ENCODE results near the gene P2RY8.
"Not testable (repeated sequence)": the region's sequence is repeated elsewhere in the genome, so short reads cannot be mapped to it uniquely, and the experiment has no call there.

P2RY8 gene

GRCh38 chrX:1576201-1576992, 39.4 kb upstream of the P2RY8 start:
- TF ChIP-seq CTCF (IDR thresholded peaks at IDR 0.05; ENCODE audit: control insufficient read depth, extremely low read depth, insufficient read depth), result no peak
- H3K4me3 ChIP-seq (ENCODE audit: low read depth, low read length), result no peak overlapping the region
- DNase-seq (ENCODE audit: low read depth), result no peak

GRCh38 chrX:1574181-1574580, 37.2 kb upstream of the P2RY8 start:
- not testable (repeated sequence) for H3K4me3 ChIP-seq (ENCODE audit: low read depth, low read length); DNase-seq (ENCODE audit: low read depth)

DNA sequence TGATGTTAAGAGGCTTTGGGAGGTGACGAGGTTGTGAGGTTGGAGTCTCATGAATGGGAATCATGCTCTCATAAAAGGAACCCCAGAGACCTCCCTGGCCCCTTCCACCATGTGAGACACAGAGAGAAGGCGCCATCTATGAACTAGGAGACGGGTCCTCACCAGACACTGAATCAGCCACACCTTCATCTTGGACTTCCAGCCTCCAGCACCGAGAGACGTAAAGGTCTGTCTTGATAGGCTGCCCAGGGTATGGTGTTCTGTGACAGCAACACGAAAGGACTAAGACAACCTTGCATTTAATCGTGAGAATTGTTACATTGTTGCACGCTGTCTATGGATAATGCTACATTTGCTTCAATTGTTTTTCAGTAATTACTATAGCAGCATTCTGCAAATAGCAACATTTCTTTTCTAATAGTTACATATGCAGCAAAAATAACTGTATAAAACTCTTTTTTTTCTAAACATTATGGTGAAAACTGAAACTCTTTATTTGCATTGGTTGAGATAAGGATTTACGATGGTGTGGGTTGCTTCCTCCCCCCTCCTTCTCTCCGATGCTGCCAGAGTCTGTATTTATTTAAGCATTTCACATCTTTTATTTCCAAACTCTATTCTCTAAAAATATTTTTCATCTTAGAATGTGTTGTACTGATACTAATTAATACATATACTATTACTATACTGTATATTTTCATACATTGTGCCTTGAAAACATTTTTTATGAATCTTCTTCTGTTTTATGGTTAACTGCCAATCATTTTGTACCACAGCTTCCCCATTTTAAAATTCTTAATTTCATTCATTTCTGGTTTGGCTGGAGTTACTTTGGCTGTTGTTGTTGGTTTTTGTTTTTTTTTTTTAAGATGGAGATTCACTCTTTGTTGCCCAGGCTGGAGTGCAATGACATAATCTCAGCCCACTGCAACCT, 28.0 kb upstream of the P2RY8 start:
- no peak overlapping the region for H3K4me3 ChIP-seq (ENCODE audit: low read depth, low read length)
- DNase-seq (ENCODE audit: low read depth), result peak; percentile 23
- no peak for TF ChIP-seq CTCF (IDR thresholded peaks at IDR 0.05; ENCODE audit: control insufficient read depth, extremely low read depth, insufficient read depth)

DNA sequence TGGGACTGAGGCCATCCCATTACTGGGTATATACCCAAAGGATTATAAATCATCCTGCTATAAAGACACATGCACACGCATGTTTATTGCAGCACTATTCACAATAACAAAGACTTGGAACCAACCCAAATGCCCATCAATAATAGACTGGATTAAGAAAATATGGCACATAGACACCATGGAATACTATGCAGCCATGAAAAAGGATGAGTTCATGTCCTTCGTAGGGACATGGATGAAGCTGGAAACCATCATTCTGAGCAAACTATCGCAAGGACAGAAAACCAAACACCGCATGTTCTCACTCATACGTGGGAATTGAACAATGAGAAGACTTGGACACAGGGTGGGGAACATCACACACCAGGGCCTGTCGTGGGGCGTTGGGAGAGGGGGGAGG, 27.1 kb upstream of the P2RY8 start:
- H3K4me3 ChIP-seq (ENCODE audit: low read depth, low read length); DNase-seq (ENCODE audit: low read depth): not testable (repeated sequence)

DNA sequence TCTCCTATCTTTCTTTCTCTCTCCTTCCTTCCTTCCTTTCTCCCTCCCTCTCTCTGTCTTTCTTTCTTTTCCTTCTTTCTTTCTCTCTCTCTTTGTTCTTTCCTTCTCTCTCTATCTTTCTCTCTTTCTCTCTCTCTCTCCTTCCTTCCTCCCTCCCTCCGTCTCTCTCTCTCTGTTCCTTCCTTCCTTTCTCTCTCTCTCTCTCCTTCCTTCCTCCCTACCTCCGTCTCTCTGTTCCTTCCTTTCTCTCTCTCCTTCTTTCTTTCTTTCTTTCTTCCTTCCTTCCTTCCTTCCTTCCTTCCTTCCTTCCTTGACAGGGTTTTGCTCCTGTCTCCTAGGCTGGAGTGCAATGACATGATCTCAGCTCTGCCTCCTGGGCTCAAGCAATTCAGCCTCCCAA, 24.2 kb upstream of the P2RY8 start:
- TF ChIP-seq CTCF (IDR thresholded peaks at IDR 0.05; ENCODE audit: control insufficient read depth, extremely low read depth, insufficient read depth), result no peak
- H3K4me3 ChIP-seq (ENCODE audit: low read depth, low read length), result no peak overlapping the region
- no peak for DNase-seq (ENCODE audit: low read depth)

DNA sequence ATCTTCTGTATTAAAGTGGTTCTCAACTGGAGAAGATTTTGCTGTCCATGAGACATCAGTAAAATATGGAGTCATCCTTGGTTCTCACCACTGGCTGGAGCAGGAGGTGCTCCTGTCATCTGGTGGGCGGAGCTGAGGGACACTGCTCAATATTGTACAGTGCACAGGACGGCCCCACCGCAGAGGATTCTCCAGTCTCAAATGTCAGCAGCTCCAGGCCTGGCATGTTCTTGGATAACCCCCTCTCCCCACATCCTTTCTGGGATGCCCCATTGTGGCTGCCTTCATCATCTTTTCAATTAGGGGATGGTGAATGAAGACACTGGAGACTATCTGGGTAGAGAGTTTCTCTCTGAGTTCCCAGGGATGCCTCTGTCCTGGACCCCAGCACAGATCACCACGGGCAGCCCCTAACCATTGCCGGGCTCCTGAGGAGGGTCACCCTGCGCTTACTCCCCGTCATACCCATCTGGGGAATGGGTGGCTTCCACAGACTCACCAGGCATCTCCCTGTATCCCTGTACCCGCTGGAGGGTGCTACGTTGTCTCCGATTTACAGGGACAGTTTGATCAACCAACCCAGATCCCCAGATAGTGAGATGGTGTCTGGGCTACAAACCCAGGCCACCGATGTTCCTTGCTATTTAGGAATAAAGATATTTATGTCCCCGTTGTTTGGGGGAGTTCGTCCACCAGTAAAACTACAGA, 21.9 kb upstream of the P2RY8 start:
- no peak overlapping the region for H3K4me3 ChIP-seq (ENCODE audit: low read depth, low read length)
- DNase-seq (ENCODE audit: low read depth), result no peak
- TF ChIP-seq CTCF (IDR thresholded peaks at IDR 0.05; ENCODE audit: control insufficient read depth, extremely low read depth, insufficient read depth), result no peak

- not testable (repeated sequence) for DNase-seq (ENCODE audit: low read depth); H3K4me3 ChIP-seq (ENCODE audit: low read depth, low read length)
These were observed 20.5 kb upstream of the P2RY8 start for GRCh38 chrX:1557442-1557841.

DNA sequence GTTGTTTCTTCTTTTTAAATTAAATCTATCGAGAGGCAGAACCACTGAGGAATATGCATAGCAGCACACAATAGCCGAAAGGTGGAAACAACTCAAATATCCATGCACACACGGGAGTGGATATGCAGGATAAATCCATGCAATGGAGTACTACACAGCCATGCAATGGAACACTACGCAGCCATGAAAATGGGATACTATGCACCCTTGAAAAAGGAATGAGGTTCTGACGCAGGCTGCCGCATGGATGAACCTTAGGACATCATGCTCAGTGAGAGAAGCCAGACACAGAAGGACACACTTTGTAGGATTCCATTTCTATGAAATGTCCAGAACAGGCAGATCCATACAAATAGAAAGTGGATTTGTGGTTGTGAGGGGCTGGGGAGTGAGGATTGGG, 18.4 kb upstream of the P2RY8 start:
- H3K4me3 ChIP-seq (ENCODE audit: low read depth, low read length), result no peak overlapping the region
- no peak for DNase-seq (ENCODE audit: low read depth)
- no peak for TF ChIP-seq CTCF (IDR thresholded peaks at IDR 0.05; ENCODE audit: control insufficient read depth, extremely low read depth, insufficient read depth)
